ENCODE results near the gene TM4SF5.
A peak's percentile ranks its signal among the peaks of the same experiment; 100 is the strongest.

The TM4SF5 gene

DNA sequence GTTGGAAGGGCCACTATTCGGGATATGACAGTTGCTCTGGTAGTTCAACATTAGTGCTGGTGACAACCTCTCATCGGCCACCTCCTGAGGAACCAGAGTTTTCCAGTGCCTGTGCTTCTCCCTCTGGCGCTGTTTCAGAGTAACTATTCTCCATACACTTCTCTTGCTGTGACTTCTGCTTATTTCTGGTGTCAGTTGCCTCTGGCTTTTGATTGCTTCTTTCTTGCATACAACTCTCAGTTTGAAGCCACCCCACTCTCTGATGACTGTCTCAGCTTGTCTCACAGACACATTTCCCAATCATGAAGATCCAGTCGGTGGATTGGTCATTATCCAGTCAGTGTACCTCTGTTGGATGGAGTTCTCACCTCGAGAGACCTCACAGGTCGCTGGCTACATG is 3.4 kb upstream of the TM4SF5 start:
- Histone ChIP-seq H3K9ac (no peak overlapping the region), H3K4me3 (ENCODE audit: low read depth, low read length) (no peak overlapping the region), H3K36me3 (ENCODE audit: control insufficient read depth, insufficient read depth, low read length) (no peaks in the 10 kb centered on the region), H3K4me2 (ENCODE audit: low read length) (no peak overlapping the region), H3K79me2 (no peaks in the 10 kb centered on the region), H3K27me3 (ENCODE audit: control insufficient read depth, insufficient read depth, low read length) (no peaks in the 10 kb centered on the region), H3K27ac (no peak overlapping the region), H3K4me1 (peaks cover 8% of the 10 kb centered on the region), H3K9me3 (ENCODE audit: control insufficient read depth, low read length) (no peaks in the 10 kb centered on the region), H2AFZ (no peak overlapping the region)
- no peak for TF ChIP-seq CTCF (IDR thresholded peaks at IDR 0.05)

DNA sequence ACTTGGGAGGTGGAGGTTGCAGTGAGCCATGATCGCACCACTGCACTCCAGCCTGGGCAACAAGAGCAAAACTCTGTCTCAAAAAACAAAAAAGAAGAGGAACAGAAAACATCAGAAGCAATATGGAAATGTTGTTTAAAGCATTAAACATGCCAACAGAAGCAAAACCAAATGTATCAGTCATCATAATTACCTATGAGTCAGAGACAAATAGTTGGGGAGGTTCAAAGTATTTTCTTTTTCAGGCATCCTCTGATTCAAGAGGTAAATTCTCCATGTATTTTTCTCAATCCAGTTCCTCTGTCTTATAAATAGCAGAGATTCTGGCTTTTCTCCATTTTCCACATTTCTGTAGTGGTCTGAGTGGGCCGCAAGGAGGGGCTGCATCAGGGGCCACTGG is 2.1 kb upstream of the TM4SF5 start:
- H3K27ac ChIP-seq, result no peak overlapping the region
- H2AFZ ChIP-seq, result no peak overlapping the region
- H3K4me1 ChIP-seq, result peaks cover 8% of the 10 kb centered on the region
- no peak for TF ChIP-seq CTCF (IDR thresholded peaks at IDR 0.05)
- H3K79me2 ChIP-seq, result no peaks in the 10 kb centered on the region
- H3K9ac ChIP-seq, result no peak overlapping the region
- H3K9me3 ChIP-seq (ENCODE audit: control insufficient read depth, low read length), result no peaks in the 10 kb centered on the region
- no peak overlapping the region for H3K4me3 ChIP-seq (ENCODE audit: low read depth, low read length)
- H3K36me3 ChIP-seq (ENCODE audit: control insufficient read depth, insufficient read depth, low read length), result no peaks in the 10 kb centered on the region
- H3K27me3 ChIP-seq (ENCODE audit: control insufficient read depth, insufficient read depth, low read length), result no peaks in the 10 kb centered on the region
- H3K4me2 ChIP-seq (ENCODE audit: low read length), result no peak overlapping the region

- no peak overlapping the region for H3K9ac ChIP-seq
- TF ChIP-seq CTCF (IDR thresholded peaks at IDR 0.05), result no peak
Measured at GRCh38 chr17:4772235-4772613, 538 bp downstream of the TM4SF5 start.

DNA sequence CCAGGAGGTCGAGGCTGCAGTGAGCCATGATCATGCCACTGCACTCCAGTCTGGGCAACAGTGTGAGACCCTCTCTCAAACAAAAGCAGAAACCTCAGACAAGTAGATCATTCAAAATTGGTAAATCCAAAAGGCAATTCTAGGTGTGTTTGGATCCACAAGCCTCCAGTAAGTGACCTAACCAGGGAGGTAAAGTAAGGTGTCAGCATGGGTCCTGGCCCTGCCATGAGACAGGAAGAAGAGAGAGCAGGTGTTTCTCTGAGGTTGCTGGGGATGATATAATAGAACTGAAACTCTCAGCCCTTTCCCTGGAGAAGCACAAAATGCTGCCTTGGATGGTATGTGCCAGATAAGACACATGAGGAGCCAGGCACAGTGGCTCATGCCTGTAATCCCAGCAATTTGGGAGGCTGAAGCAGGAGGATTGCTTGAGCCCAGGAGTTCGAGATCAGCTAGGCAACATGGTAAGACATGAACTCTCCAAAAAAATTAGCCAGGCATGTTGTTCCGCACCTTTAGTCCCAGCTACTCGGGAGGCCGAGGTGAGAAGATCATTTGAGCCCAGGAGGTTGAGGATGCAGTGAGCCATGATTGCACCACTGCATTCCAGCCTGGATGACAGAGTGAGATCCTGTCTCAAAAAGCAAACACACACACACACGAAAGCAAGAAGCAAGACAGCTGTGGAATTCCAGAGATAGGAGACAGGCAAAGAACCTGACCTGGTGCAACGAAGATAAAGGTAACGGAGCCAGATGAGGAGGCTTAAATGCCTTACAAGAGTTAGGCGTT is 6.5 kb downstream of the TM4SF5 start:
- H3K9ac ChIP-seq, result no peak overlapping the region
- H3K79me2 ChIP-seq, result no peaks in the 10 kb centered on the region
- no peak overlapping the region for H3K4me2 ChIP-seq (ENCODE audit: low read length)
- no peak overlapping the region for H3K4me3 ChIP-seq (ENCODE audit: low read depth, low read length)
- H3K4me1 ChIP-seq, result no peaks in the 10 kb centered on the region
- no peak overlapping the region for H2AFZ ChIP-seq
- H3K9me3 ChIP-seq (ENCODE audit: control insufficient read depth, low read length), result no peaks in the 10 kb centered on the region
- no peak for TF ChIP-seq CTCF (IDR thresholded peaks at IDR 0.05)
- H3K27me3 ChIP-seq (ENCODE audit: control insufficient read depth, insufficient read depth, low read length), result no peaks in the 10 kb centered on the region
- H3K36me3 ChIP-seq (ENCODE audit: control insufficient read depth, insufficient read depth, low read length), result no peaks in the 10 kb centered on the region
- no peak overlapping the region for H3K27ac ChIP-seq

More at GRCh38 chr17:4772235-4772613, 538 bp downstream of the TM4SF5 start:
- H3K9me3 ChIP-seq (ENCODE audit: control insufficient read depth, low read length), result no peaks in the 10 kb centered on the region
- peak overlapping the region; percentile 79 for H2AFZ ChIP-seq
- no peaks in the 10 kb centered on the region for H3K79me2 ChIP-seq
- H3K4me2 ChIP-seq (ENCODE audit: low read length), result no peak overlapping the region
- H3K27ac ChIP-seq, result no peak overlapping the region
- H3K27me3 ChIP-seq (ENCODE audit: control insufficient read depth, insufficient read depth, low read length), result no peaks in the 10 kb centered on the region
- H3K4me3 ChIP-seq (ENCODE audit: low read depth, low read length), result no peak overlapping the region
- no peaks in the 10 kb centered on the region for H3K36me3 ChIP-seq (ENCODE audit: control insufficient read depth, insufficient read depth, low read length)
- peaks cover 8% of the 10 kb centered on the region for H3K4me1 ChIP-seq

All from parathyroid adenoma (tissue), 2 donors.